ENCODE results near the gene COL16A1. TPM values are rescaled to one million over a fixed set of nuclear protein-coding genes. Genes with fewer than 3 reads are reported as not detected.

Gene COL16A1
- total and polyA plus RNA-seq, 9 donors: 19.8 to 237 (median 157) TPM

DNA sequence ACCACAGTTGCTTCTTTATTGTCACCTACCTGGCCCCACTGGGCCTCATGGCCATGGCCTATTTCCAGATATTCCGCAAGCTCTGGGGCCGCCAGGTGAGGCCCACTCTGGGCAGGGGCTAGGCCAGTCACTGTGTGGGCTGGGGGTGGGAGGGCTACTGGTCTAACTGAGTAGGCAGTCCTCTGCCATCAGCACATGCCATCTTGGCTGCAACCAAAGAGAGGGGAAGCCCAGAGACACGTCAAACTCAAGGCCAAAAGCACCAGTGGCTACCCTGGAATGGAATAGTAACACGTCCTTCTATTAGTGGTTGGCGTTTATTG lies 82.4 kb downstream of the COL16A1 start:
- no peak overlapping the region for H3K27ac ChIP-seq
- WGBS, 3 donors: 87 to 93% (median 88%) methylated on average over 5 of the region's 5 CpGs
- no peaks in the 10 kb centered on the region for H3K36me3 ChIP-seq
- H3K4me1 ChIP-seq (ENCODE audit: insufficient read depth): peaks cover 3% of the 10 kb centered on the region
- H3K27me3 ChIP-seq: no peaks in the 10 kb centered on the region
- DNase-seq: no peak
- H3K4me3 ChIP-seq: no peak overlapping the region
- H3K9me3 ChIP-seq: no peaks in the 10 kb centered on the region
- TF ChIP-seq EP300 (IDR thresholded peaks at IDR 0.05) (no peak), POLR2A (IDR thresholded peaks at IDR 0.05) (no peak)
- TF ChIP-seq, protein P1, sequence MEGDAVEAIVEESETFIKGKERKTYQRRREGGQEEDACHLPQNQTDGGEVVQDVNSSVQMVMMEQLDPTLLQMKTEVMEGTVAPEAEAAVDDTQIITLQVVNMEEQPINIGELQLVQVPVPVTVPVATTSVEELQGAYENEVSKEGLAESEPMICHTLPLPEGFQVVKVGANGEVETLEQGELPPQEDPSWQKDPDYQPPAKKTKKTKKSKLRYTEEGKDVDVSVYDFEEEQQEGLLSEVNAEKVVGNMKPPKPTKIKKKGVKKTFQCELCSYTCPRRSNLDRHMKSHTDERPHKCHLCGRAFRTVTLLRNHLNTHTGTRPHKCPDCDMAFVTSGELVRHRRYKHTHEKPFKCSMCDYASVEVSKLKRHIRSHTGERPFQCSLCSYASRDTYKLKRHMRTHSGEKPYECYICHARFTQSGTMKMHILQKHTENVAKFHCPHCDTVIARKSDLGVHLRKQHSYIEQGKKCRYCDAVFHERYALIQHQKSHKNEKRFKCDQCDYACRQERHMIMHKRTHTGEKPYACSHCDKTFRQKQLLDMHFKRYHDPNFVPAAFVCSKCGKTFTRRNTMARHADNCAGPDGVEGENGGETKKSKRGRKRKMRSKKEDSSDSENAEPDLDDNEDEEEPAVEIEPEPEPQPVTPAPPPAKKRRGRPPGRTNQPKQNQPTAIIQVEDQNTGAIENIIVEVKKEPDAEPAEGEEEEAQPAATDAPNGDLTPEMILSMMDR (IDR thresholded peaks at IDR 0.05): no peak
- intact Hi-C loops (cut with DNase I): no loop called here

GRCh38 chr1:31620631-31621497 lies 83.0 kb downstream of the COL16A1 start:
- Histone ChIP-seq H3K9me3 (no peaks in the 10 kb centered on the region), H3K4me1 (ENCODE audit: insufficient read depth) (no peaks in the 10 kb centered on the region), H3K36me3 (no peaks in the 10 kb centered on the region), H3K27ac (no peak overlapping the region), H3K4me3 (no peak overlapping the region), H3K27me3 (no peaks in the 10 kb centered on the region)
- intact Hi-C loops (cut with DNase I): no loop called here
- TF ChIP-seq, protein P1 (IDR thresholded peaks at IDR 0.05): no peak
- no peak for TF ChIP-seq EP300 (IDR thresholded peaks at IDR 0.05)
- no peak for TF ChIP-seq POLR2A (IDR thresholded peaks at IDR 0.05)
- DNase-seq: no peak
- 92 to 93% (median 93%) methylated on average over 20 of the region's 20 CpGs for WGBS, 3 donors

GRCh38 chr1:31618916-31619846 lies 84.6 kb downstream of the COL16A1 start:
- WGBS, 3 donors: 76 to 79% (median 78%) methylated on average over 23 of the region's 23 CpGs
- Histone ChIP-seq H3K27me3 (no peaks in the 10 kb centered on the region), H3K4me1 (ENCODE audit: insufficient read depth) (no peaks in the 10 kb centered on the region), H3K9me3 (no peaks in the 10 kb centered on the region), H3K27ac (no peak overlapping the region), H3K36me3 (no peaks in the 10 kb centered on the region), H3K4me3 (no peak overlapping the region)
- no peak for DNase-seq
- TF ChIP-seq, protein P1 (IDR thresholded peaks at IDR 0.05): no peak
- TF ChIP-seq EP300 (IDR thresholded peaks at IDR 0.05) (no peak), POLR2A (IDR thresholded peaks at IDR 0.05) (no peak)
- intact Hi-C loops (cut with DNase I): no loop called here

- Histone ChIP-seq H3K27me3 (no peaks in the 10 kb centered on the region), H3K4me1 (ENCODE audit: insufficient read depth) (no peaks in the 10 kb centered on the region), H3K36me3 (no peaks in the 10 kb centered on the region), H3K27ac (no peak overlapping the region), H3K4me3 (peak overlapping the region; percentile 30), H3K9me3 (no peaks in the 10 kb centered on the region)
- TF ChIP-seq, protein P1 (IDR thresholded peaks at IDR 0.05): peak; percentile 46 to 50 (median 49)
- TF ChIP-seq EP300 (IDR thresholded peaks at IDR 0.05): no peak
- intact Hi-C loops (cut with DNase I): no loop called here
- 8 to 13% (median 10%) methylated on average over 34 to 56 of the region's 56 CpGs for WGBS, 3 donors
- DNase-seq: peak in 3 of 5 donors; percentile 55 to 65 (median 57)
These were observed 85.7 kb downstream of the COL16A1 start for GRCh38 chr1:31617916-31618746.

All from ovary (tissue), 9 donors.